ENCODE measurements around the gene POLR2J2.
"Not testable (repeated sequence)": the region's sequence is repeated elsewhere in the genome, so short reads cannot be mapped to it uniquely, and the experiment has no call there.

The POLR2J2 gene

GRCh38 chr7:102671166-102671955, at the start of gene POLR2J2:
POLR2J2 (minus strand) TSS chr7:102671663; CDS start chr7:102671601, 62 bp downstream.
- DNase-seq (ENCODE audit: low spot score), result not testable (repeated sequence)

GRCh38 chr7:102718491-102718890, 47.0 kb upstream of the POLR2J2 start:
- DNase-seq (ENCODE audit: low spot score), result not testable (repeated sequence)

GRCh38 chr7:102715718-102716117, 44.3 kb upstream of the POLR2J2 start:
- not testable (repeated sequence) for DNase-seq (ENCODE audit: low spot score)

GRCh38 chr7:102714774-102715522, 43.5 kb upstream of the POLR2J2 start:
- DNase-seq (ENCODE audit: low spot score), result not testable (repeated sequence)

GRCh38 chr7:102713691-102714080, 42.2 kb upstream of the POLR2J2 start:
- DNase-seq (ENCODE audit: low spot score), result not testable (repeated sequence)

- not testable (repeated sequence) for DNase-seq (ENCODE audit: low spot score)
These were observed 41.7 kb upstream of the POLR2J2 start for GRCh38 chr7:102713011-102713690.

- DNase-seq (ENCODE audit: low spot score), result not testable (repeated sequence)
These were observed 27.7 kb upstream of the POLR2J2 start for GRCh38 chr7:102698962-102699750.

GRCh38 chr7:102697642-102698512, 26.4 kb upstream of the POLR2J2 start:
- not testable (repeated sequence) for DNase-seq (ENCODE audit: low spot score)

- not testable (repeated sequence) for DNase-seq (ENCODE audit: low spot score)
These were observed 24.5 kb upstream of the POLR2J2 start for GRCh38 chr7:102696009-102696408.

GRCh38 chr7:102695033-102695552, 23.6 kb upstream of the POLR2J2 start:
- not testable (repeated sequence) for DNase-seq (ENCODE audit: low spot score)

GRCh38 chr7:102694008-102694407, 22.5 kb upstream of the POLR2J2 start:
- not testable (repeated sequence) for DNase-seq (ENCODE audit: low spot score)

GRCh38 chr7:102690602-102691001, 19.1 kb upstream of the POLR2J2 start:
- DNase-seq (ENCODE audit: low spot score), result not testable (repeated sequence)

GRCh38 chr7:102689436-102690282, 18.2 kb upstream of the POLR2J2 start:
- DNase-seq (ENCODE audit: low spot score), result not testable (repeated sequence)

- not testable (repeated sequence) for DNase-seq (ENCODE audit: low spot score)
These were observed 17.0 kb upstream of the POLR2J2 start for GRCh38 chr7:102688299-102689036.

GRCh38 chr7:102682560-102682959, 11.1 kb upstream of the POLR2J2 start:
- DNase-seq (ENCODE audit: low spot score), result not testable (repeated sequence)

- not testable (repeated sequence) for DNase-seq (ENCODE audit: low spot score)
These were observed 9.3 kb upstream of the POLR2J2 start for GRCh38 chr7:102680780-102681179.

GRCh38 chr7:102675545-102675944, 4.1 kb upstream of the POLR2J2 start:
- DNase-seq (ENCODE audit: low spot score), result not testable (repeated sequence)

- DNase-seq (ENCODE audit: low spot score), result not testable (repeated sequence)
These were observed 2.1 kb upstream of the POLR2J2 start for GRCh38 chr7:102673447-102674067.
